WI38 (cell line): Measurements from ENCODE around the gene RRP7A.
A peak's percentile ranks its signal among the peaks of the same experiment; 100 is the strongest.
"Not testable (repeated sequence)": the region's sequence is repeated elsewhere in the genome, so short reads cannot be mapped to it uniquely, and the experiment has no call there.

Experiments
- H3K4me3 ChIP-seq: 2 replicates; pipeline ENCODE4 v1.5.1; 2011; ENCODE audit warnings: low read depth, mild to moderate bottlenecking, control low read depth, low read length
- TF ChIP-seq, protein P1 (sequence below): IDR thresholded peaks from 2 replicates; pipeline ENCODE4 v1.5.1; 2012; ENCODE audit warnings: low read depth, mild to moderate bottlenecking, control low read depth, low read length

RRP7A gene

DNA sequence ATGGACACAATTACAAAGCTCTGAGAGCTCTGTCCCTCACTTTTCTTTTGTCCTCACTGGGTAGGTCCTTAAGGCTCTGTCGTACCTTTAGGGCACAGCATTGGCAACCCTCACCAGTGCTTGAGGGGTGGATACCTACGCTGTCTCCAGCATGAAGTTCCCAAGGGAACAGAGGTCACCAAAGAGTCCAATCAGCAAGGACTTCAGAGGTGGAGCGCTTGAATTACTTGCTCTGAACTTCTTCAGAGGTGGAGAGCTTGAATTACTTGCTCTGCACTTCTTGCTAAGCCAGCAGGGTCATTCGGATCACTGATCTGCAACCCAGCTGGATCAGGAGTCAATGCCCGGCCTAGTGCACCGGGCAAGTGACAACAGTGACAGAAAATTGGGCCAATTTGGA, 35.1 kb downstream of the RRP7A start:
- H3K4me3 ChIP-seq = no peak overlapping the region
- TF ChIP-seq, protein P1, sequence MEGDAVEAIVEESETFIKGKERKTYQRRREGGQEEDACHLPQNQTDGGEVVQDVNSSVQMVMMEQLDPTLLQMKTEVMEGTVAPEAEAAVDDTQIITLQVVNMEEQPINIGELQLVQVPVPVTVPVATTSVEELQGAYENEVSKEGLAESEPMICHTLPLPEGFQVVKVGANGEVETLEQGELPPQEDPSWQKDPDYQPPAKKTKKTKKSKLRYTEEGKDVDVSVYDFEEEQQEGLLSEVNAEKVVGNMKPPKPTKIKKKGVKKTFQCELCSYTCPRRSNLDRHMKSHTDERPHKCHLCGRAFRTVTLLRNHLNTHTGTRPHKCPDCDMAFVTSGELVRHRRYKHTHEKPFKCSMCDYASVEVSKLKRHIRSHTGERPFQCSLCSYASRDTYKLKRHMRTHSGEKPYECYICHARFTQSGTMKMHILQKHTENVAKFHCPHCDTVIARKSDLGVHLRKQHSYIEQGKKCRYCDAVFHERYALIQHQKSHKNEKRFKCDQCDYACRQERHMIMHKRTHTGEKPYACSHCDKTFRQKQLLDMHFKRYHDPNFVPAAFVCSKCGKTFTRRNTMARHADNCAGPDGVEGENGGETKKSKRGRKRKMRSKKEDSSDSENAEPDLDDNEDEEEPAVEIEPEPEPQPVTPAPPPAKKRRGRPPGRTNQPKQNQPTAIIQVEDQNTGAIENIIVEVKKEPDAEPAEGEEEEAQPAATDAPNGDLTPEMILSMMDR = no peak

DNA sequence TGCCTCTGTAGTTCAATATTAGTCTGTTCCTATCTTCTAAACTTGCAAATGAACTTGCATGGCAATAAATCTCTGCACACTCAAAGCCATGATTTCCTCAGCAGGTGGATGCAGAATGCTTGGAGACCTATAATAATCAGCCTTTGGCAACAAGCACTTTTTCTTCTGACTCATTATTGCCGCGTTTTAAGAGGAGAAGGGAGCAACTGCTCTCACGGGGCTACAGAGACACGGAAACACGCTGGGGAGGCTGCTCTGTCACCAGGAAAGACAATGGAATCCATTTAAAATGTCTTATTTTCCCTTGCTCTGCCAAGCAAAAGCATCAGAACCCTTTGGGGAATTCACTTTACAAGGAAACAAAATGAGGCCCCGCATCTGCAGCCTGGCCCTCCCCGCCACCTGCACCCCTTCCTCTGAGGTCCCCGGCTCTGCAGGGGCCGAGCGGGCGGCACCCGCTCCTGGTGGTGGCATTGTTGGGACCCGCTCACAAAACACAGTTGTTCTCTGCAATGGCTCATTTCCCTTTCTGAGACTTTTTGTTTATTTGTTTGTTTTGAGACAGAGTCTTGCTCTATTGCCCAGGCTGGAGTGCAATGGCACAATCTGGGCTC, 35.9 kb downstream of the RRP7A start:
- H3K4me3 ChIP-seq = not testable (repeated sequence)

DNA sequence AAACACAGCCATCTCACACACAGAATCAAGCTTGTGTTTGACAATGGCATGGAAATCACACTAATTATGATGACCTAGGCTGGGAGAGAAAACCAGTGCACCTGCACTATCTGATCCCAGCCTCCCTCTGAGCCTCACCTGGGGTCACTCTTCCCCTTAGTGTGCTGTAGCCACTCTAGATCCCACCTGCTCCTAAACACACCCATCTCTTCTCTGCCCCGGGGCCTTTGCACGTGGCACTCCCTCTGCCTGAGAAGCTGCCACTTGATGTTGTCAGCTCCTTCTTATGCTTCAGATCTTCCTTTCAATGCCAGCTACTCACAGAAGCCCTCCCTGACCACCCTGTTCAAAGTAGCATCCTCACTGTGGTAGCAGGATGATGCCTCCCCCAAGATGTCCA, 44.5 kb downstream of the RRP7A start:
- TF ChIP-seq, protein P1 = no peak
- no peak overlapping the region for H3K4me3 ChIP-seq

DNA sequence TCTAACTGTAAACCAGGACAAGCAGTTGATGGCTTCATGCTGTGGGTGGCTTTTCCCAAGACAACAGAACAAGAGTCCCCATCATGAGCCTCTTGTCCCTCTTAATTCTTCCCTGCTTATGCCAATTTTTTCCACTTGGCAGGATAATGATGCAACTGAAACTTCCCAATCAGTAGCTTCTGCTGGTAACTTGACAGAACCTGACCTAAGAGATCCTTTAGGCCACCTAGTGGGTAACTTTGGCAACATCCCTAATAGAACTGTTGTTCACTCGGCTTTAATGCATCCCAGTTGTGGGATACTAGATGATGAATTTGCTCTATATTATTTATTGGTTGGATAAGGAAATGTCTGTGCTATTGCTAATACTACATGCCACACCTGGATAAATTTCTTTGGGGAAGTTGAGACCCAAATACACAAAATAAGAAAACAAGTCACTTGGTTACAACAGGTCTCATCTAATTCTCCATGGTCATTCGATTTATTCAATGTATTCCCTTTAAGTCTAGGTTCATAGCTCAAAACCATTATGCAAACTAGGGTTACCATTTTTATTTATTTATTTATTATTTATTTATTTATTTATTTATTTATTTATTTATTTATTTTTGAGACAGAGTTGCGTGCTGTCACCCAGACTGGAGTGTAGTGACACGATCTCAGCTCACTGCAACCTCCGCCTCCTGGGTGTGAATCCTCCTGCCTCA, 46.0 kb downstream of the RRP7A start:
- TF ChIP-seq, protein P1 = peak; percentile 59
- no peak overlapping the region for H3K4me3 ChIP-seq

DNA sequence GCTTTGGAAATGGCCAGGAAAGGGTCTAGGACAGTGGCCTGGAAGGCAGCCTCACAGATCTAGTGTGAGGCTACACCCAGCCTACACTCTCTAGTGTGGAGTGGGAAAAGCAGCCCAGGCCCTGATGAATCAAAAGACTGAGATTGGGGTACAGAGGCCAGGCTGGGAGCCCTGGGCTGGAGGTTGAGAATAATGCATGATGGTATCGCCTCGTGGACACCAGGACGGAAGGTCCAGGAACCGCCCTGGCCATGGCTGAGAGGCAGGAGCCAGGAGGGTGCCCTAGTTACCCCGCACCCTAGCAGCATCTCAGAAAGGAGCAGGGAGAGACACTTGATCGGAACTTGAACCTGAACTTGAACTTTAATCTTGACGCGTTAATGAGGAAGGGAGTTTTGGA, 46.9 kb downstream of the RRP7A start:
- no peak overlapping the region for H3K4me3 ChIP-seq
- TF ChIP-seq, protein P1 = no peak

DNA sequence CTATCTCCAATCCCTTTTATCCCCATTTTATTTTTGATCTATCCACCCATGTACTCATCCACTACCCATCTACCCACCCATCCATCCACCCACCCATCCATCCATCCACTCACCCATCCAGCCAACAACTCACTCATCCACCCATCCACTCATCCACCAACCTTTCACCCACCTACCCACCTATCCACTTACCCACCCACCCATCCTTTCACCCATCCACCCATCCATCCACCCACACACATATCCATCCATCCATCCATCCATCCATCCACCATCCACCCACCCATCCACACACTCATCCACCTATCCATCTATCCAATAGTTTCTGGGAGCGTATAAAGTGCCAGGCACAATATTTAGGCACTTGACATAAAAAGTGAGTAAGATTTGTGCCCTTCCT, 48.2 kb downstream of the RRP7A start:
- no peak overlapping the region for H3K4me3 ChIP-seq
- TF ChIP-seq, protein P1 = no peak

DNA sequence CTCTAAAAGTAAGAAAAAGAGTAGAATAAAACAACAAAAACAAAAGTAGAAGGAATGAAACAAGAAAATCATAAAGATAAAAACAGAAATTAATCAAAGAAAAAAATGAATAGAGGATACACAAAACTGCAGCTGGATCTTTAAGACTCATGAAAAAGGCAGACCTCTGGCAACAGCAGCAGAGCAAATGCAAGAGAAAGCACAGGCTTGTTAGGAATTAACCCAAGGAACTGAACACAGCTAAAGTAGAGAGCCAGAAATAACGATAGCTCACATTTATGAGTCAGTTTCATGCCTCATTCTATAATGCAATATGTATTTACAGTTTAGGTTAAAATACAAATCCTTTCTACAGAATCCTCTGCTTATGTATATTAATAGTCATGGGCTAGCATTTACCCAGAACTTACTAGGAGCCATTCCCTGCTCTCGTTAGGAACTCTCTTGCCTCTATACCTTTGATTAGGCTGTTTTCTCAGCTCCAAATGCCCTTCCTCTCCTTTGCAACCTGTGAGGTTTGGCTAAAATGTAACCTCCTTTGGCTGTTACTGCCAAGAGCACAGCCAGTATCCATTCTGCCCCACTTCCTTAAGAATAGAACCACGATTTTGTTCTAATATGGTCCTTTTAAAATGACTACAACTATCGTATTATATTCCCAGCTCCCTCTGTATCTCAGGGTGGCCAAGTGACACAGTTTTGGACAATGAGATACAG, 49.1 kb downstream of the RRP7A start:
- no peak overlapping the region for H3K4me3 ChIP-seq
- TF ChIP-seq, protein P1 = no peak
